PFSK-1 (cell line): ENCODE data around the gene TMEM131.

Source experiments
- FOXP2 ChIP-seq: optimal IDR thresholded peaks from 2 replicates; pipeline ENCODE3; 2011; ENCODE audit warnings: borderline replicate concordance, control low read depth, inconsistent platforms; ENCODE audit not compliant: insufficient read depth; ENCODE audit errors: extremely low read length, extremely low read depth
- POLR2AphosphoS5 ChIP-seq: IDR thresholded peaks from 2 replicates; pipeline ENCODE4 v1.6.1; 2012; ENCODE audit warnings: low read depth, mild to moderate bottlenecking, control low read depth, low read length, moderate library complexity
- REST ChIP-seq, 2 experiments: IDR thresholded peaks; 2 replicates each; pipeline versions ENCODE4 v1.6.1 to v1.8.0; 2011 to 2012; ENCODE audit warnings: low read depth in 2 of 2, low read length in 2 of 2, control low read depth in 1 of 2, inconsistent platforms in 1 of 2, mild to moderate bottlenecking in 1 of 2, moderate library complexity in 1 of 2; ENCODE audit not compliant: insufficient read depth in 1 of 2
- SIN3A ChIP-seq: IDR thresholded peaks from 2 replicates; pipeline ENCODE4 v1.6.1; 2012; ENCODE audit warnings: mild to moderate bottlenecking, low read length, moderate library complexity, borderline replicate concordance; ENCODE audit not compliant: insufficient read depth
- TAF1 ChIP-seq: IDR thresholded peaks from 2 replicates; pipeline ENCODE4 v1.6.1; 2012; ENCODE audit warnings: low read length, control low read depth, borderline replicate concordance; ENCODE audit not compliant: insufficient read depth

TMEM131 gene

GRCh38 chr2:97926946-97927345 is 68.8 kb downstream of the TMEM131 start:
- TF ChIP-seq FOXP2: no peak
- no peak for TF ChIP-seq REST (IDR thresholded peaks at IDR 0.05; ENCODE audit: insufficient read depth in 1 of 2, low read depth in 2 of 2, low read length in 2 of 2)
- TF ChIP-seq TAF1: no peak
- TF ChIP-seq SIN3A: no peak
- no peak for TF ChIP-seq POLR2AphosphoS5

GRCh38 chr2:97924194-97924593 is 71.6 kb downstream of the TMEM131 start:
- TF ChIP-seq POLR2AphosphoS5: no peak
- TF ChIP-seq TAF1: no peak
- TF ChIP-seq FOXP2: no peak
- no peak for TF ChIP-seq SIN3A
- TF ChIP-seq REST (IDR thresholded peaks at IDR 0.05; ENCODE audit: insufficient read depth in 1 of 2, low read depth in 2 of 2, low read length in 2 of 2): no peak

- TF ChIP-seq SIN3A (no peak), FOXP2 (no peak), TAF1 (no peak), POLR2AphosphoS5 (no peak), REST (IDR thresholded peaks at IDR 0.05; ENCODE audit: insufficient read depth in 1 of 2, low read depth in 2 of 2, low read length in 2 of 2) (no peak)
These were observed 75.9 kb downstream of the TMEM131 start for GRCh38 chr2:97919858-97920257.

GRCh38 chr2:97918818-97919217 is 76.9 kb downstream of the TMEM131 start:
- no peak for TF ChIP-seq FOXP2
- no peak for TF ChIP-seq REST (IDR thresholded peaks at IDR 0.05; ENCODE audit: insufficient read depth in 1 of 2, low read depth in 2 of 2, low read length in 2 of 2)
- no peak for TF ChIP-seq POLR2AphosphoS5
- no peak for TF ChIP-seq SIN3A

GRCh38 chr2:97914691-97915213 is 81.0 kb downstream of the TMEM131 start:
- TF ChIP-seq POLR2AphosphoS5 (no peak), SIN3A (no peak), TAF1 (no peak), REST (IDR thresholded peaks at IDR 0.05; ENCODE audit: insufficient read depth in 1 of 2, low read depth in 2 of 2, low read length in 2 of 2) (no peak), FOXP2 (no peak)
